GDM1 (cell line): ENCODE measurements around the gene ADARB1.

Source experiments
- DNase-seq: peaks from one replicate; lab custom pipeline; 2025; lab: John Stamatoyannopoulos, UW

The ADARB1 gene

DNA sequence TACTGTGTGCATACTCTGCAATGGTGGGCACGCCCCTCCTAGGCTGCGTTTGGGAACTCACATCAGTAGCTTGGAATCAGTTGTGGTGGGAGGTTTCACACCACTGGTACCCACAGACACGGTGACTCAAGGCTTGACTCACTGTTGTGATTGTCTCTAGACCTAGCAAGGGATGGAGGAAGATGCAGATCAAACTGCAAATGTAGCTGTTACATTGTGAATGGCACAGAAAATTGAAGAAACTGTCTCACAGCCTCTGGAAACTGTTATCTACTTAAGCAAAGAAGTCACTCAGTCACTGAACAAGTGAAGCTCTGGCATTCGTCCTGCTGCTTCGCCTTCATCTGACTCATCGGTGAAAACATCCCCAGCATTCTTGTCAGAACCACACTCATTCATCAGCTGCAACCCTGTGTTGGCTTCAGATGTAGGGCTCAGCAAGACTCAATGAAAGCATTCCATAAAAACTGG, 153.8 kb downstream of the ADARB1 start:
- DNase-seq, result no peak

DNA sequence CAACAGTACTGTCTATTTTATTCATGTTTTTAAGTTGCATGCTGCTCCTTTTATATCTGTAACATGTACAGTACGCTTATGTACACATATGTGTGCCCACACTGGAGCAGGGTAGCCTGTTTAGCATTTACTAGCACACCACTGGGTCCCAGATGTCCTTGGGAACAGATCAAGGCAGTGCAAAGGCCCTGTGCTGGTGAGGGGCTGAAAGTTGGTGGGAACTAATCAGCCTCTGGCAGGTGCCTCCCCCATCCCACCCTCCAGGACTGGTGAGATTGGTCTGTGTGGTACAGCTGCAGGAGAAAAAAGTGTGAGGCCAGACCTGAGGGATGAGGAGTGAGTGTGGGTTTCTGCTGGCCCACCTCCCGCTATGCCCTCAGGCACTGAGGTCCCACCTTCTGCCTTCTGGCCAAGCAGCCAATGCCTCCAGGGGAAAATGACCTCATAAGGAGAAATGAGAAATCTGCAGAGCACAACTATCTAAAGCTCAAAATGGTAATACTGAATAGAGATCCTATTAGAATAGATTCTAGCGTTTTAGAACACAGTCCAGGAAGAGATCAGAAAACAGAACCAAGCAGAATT, 154.4 kb downstream of the ADARB1 start:
- no peak for DNase-seq

DNA sequence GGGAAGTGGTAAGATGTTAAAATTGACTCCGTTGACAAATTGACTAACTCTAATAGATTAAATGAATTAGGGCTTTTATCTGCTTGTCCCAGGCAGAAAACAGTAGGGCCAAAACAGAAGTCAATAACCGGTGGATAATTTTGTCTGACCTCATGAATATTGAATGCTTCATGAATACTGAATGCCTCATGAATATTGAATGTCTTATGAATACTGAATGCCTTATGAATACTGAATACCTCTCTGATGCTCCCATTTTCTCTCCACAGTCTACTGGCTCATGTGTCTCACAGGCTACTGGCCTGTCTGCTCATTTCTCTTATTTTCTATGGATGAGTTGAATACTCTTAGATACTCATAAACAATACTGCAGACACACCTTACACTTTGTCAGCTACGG, 157.3 kb downstream of the ADARB1 start:
- DNase-seq, result no peak

DNA sequence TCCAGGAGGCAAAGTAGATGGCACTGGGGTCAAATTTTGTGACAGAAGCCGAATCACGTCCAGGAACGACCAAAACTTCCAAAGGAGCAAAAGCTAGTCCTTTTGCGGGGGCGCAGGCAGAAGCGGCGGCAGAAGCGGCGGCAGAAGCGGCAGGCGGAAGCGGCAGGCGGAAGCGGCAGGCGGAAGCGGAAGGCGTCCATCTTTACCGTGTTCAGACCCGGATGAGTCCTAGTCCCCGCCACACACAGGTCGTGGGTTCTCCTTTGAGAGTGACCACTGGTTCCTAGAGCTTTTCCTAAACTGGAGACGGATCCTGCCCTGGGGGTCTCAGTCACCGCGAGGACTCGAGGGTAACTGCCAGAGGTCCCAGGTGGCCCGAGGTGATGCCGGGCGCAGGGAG, 159.7 kb downstream of the ADARB1 start:
- DNase-seq, result no peak

DNA sequence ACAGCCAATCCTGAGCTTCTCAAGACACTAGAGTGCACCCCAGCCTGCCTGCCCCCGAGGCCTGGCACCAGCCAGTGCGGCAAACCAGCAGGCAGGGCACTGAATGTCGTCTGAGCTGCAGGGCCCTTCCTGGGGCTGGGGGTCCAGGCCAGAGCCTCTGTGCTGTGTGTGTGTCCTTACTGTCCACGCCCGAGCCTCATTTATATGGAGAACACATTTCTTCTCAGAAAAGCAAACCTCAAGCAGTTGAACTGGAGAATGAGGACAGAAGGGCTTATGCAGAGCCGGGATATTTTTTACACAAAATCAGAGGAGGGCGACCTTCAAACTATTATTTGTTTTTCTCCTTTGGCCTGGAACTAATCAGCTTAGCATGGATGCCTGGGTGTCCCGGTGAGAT, 160.6 kb downstream of the ADARB1 start:
- no peak for DNase-seq

DNA sequence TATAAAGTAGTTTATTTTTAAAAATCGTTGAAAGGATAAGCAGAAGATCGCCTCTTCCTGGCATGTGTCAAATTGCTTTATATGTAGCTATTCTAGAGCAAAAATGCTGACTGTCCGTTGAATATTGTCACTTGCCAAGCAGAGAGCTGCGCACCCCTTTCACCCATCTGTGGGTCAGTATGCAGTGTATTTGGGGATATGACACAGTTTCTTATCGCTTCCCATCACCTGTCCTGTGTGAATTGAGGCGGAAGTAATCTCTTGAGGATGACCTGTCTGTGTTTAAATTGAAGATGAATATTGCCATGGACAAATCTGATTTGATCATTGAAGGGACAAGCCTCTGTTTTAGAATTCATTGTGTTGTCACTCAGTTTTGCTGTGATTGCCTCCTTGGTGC, 161.1 kb downstream of the ADARB1 start:
- no peak for DNase-seq

DNA sequence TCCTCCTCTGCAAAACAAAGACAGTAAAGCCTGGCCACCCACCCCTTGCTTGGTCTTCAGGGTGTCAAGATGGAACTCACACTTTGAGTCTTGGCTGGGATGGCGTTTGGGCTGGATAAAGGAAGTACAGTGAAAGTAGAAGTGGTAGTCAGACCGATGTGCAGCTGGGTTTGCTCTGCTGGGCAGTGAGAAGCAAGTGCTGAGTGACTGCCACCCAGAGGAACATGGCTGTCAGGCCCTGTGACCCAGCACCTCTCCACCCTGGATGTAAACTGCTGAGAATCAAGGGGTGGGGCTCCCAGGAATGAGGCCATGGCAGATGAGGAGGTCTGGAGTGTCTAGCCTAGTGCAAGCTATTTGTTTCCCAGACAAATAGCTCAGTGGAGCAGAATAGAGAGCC, 162.1 kb downstream of the ADARB1 start:
- peak; percentile 47 for DNase-seq

DNA sequence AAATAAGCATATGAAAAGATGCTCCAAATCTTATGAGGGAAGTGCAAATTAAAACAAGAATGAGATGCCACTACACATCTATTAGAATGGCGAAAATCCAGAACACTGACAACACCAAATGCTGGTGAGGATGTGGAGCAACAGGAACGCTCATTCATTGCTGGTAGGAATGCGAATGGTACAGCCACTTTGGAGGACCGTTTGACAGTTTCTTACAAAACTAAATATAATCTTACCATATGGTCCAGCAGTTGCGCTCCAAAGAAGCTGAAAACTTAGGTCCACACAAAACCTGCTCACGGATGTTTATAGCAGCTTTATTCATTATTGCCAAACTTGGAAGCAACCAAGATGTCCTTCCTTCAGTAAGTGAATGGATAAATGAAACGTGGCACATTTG, 163.0 kb downstream of the ADARB1 start:
- DNase-seq, result no peak

DNA sequence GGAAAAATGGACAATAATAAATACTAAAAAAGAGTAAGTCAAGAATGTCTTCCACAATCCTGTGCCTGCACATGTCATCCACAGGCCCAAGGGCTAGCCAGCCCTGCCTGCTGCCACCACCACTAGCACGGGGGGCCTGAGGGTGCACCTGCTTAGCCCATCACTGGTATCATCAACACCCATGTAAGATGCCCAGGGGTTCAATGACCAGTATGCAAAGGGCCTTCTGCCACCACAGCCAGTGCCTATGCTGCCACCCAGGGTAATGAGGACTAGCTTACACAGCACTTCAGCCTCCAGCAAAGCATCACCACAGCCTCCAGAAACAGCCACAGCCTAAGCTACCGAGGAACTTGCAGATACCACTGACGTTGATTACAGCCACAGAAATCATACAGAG, 167.0 kb downstream of the ADARB1 start:
- no peak for DNase-seq

DNA sequence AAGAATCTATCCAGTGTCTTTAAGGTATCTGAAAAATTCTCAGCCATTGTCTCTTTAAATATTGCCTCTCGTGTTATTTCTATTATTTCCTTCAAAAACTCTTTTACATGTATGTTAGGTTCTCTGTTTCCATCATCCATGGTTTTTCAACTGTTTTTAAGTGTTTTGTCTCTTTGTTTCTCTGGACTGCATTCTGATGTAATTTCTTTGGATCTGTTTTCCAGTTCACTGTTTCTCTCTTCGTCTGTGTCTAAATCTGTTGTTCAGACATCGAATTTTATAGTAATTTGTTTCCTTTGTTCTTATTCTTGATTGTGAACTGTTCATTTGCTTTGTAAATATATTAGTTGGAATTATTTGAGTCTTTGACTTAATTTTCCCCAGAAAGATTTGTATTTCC, 169.2 kb downstream of the ADARB1 start:
- DNase-seq, result no peak

DNA sequence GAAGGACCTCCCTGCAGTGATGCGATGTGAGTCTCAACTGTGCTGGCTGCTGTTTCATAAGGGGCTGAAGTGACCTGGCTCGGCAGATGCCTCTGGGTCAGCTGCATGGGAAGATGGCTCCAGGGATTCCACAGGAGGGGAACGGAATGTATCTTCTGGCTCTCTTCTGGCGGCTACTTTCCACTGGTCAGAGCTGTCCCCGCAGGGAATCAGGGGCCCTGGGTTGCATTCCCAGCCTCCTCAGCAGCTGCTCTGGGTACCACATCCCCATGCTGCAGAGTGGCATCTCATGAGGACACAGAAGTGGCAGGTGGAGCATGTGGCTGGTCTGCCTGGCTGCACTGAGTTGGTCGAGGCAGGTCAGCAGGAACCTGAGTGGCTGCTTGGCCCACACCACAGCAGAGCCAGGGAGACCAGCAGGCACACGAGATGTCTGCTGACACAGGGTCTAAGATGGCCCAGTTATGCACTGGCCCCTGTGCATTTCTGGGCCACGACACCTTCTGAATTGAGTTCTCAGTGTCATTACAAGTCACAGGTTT, 170.5 kb downstream of the ADARB1 start:
- DNase-seq, result no peak

DNA sequence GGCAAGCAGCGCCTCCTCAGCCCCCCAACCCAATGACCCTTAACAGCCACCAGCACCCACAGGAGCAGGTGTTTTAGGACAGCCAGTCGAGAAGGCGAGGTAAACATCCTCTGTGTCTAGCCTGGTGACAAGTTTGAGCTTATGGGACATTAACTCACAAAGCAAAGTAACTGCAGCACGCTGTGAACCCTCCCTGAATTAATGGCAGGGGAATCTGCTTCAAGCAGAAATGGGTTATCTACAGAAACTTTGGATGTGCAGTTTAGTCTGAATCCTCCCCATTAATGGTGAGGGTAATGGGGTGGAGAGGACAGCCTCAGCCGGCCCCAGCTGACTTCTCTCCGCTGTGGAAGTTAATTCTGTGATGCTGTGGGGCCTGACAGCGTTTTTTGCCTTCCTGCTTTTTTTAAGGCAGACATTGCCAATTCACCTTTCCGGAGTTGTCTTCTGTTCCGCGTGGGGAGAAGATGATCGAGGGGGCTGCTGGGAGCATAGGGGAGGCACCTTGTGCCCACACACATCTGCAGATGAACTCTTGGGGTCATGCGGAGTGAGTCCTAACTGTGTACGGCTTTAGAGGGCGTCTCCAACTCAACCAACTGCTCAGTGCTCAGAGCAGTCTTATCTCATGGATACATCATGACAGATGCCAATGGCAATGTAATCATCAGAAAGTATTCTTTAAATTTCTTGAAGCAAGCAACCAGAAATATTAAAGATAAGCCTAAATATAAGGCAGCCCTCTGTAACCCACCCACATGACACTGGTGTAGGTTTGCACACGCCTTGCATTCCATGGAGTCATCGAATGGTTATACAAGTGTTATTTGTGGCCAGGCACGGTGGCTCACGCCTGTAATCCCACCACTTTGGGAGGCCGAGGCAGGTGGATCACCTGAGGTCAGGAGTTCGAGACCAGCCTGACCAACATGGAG, 172.3 kb downstream of the ADARB1 start:
- DNase-seq, result no peak

DNA sequence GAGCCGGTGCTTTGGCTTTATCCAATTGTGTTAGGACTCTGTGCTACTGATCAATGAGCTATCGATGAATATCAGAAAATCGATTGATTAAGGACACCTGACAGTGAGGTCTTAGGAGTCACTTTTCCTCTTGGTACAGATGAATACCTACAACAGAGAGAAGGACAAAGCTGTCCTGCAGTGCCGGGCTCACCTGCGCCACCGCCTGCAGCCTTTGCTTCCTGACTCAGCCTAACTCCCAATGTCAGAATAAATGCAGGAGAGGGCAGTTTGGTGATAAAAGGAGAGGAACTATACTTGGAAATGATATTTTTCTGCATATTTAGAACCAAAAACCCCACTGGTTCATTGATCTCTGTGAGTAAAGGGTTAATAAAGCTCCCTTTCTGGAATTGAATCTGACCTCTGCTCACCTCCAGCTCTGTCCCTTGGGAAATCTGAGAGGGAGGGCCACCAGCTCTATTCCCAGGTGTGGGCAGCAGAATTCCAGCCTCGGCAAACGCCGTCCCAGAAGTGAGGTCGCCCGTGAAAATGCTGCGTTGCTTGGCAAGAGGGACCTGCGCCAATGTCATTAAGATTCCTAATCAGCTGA, 174.0 kb downstream of the ADARB1 start:
- no peak for DNase-seq

DNA sequence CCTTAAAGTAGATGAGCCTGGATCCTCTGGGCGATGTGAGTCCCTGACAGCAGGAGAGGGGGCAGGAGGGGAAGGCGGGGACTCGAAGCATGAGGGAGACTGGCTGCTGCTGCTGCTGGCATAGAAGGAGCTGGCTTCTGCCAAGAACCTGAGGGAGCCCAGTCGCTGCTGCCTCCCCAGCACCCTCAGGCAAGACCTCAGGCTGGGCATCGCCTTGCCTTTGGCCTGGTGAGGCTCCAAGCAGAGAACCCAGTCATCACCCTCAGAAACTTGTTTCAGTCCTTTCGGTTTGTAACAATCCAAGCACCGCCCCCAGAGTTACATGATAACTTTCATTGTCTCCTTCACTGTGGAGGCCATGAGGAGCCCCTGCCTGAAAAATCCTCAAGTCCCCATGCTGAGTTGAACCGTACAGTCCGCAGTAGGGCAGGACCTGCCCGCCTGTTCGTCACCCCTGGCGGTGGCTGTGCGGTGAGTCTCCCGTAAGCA, 174.6 kb downstream of the ADARB1 start:
- no peak for DNase-seq

DNA sequence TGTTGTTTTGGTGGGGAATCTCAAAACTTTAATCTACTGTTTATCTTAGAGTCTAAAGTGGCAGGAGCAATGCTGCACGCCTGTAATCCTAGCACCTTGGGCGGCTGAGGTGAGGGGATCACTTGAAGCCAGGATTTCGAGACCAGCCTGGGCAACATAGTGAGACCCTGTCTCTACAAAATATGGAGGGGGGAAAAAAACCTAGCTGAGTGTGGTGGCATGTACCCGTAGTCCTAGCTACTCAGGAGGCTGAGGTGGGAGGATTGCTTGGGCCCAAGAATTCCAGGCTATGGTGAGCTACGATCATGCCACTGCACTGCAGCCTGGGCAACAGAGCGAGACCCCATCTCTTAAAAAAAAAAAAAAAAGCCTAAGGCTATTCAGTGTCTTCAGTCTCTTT, 175.2 kb downstream of the ADARB1 start:
- no peak for DNase-seq

DNA sequence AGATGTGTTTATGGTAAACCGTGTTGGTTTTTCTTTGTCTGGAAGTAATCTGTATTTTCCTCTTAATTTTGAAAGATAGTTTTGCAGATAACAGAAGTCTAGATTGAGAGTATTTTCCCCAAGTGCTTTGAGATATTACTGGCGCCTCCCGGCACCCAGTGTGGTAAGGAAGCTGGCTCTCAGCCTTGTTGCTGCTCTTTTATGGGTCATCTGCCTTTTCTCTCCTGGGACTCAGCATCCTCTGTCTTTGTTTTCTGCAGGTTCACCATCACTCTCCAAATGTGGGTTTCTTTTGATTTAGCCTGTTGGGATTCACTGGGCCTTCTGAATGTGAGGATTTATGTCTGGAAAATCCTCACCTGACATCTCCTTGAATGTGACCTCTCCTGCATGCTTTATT, 175.9 kb downstream of the ADARB1 start:
- DNase-seq, result no peak

DNA sequence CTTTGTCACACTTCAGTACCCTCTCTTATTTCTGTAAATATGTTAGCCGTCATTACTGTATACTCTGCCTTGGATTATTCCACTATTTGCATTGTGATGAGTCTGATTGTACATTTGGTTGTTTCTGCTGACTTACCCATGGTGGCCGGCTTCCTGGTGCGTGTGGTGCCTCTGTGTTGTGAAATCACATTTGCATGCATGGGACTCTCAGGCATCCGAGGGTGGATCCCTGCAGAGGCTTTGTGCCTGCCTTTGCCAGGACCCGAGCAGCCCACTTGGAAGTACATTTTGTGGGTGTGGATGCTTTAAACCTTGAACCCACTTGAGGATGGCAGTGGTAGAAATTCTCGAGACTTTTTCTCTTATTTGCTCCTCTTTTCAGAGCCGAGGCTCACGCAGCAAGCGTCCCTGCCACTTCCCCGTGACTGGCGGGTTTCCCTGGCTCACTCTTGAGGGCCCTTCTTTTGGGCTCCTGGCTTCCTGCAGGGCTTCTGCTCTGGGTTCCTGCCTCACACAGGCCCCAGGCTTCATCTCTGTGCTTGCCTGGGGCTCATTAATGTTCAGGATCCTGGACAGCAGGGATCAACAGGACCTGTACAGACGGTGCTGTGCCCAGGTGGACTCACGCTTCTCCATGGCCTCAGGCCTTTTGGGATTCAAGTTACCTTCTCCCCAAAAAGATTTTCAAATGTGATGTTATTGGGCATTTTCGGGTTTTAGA, 176.7 kb downstream of the ADARB1 start:
- no peak for DNase-seq

DNA sequence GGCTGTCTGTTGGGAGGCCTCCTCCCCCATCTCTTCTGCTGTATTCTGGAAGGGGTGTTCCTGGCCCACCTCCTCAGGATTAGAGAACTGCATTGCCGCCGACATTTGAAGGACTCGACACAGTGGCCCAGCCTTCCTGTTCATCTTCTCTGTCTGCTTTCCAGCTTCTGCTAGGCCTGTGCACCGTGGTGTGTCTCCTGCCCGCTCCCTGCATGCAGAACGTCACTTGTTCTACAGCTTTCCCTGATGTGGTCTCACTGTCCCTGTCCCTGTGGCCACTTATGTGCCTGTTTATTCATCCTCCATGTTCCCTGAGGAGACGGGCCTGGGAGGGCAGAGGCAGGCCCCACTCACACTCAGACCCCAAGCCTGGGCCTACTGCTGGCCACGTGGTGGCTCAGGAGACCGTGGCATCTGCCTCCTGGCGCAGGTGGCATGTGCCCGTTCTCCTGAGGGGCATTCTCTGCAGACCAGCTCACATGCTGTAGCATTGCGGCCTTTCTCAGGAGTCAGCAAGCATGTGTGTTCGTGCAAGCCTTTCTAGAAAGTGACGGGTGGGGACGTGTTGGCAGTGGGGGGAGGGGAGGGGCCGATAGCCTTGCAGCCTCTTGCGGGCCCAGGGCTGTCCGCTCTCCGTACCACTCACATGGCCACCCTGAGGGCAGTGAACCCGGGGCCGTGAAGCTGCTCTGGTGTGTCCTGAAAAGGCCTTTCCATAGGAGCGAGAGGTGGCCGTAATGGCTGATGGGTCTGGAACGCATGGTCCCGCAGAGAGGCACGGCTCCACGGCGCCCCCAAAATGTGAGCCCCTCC, 177.5 kb downstream of the ADARB1 start:
- no peak for DNase-seq

DNA sequence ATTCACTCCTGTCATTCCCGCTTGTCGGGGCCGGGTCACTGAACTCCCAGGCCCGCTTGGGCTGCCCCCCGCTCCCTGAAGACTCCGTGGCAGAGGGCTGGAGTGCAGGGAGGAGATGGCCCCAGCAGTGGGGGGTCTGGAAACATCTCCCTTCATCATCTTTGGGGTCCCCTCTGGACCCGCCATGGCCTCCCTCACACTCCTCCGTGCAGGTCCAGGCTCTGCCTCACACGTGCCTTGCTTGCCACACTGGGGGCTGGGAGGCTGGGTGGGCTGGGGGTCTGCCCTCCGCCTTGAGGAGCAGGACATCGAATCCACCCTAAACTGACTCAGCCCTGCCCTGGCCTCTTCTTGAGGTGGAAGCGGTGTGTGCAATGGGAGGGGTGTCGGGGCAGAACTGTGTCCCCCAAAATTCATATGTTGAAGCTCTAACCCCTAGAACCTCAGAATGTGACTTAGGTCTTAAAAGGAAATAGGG, 178.1 kb downstream of the ADARB1 start:
- DNase-seq, result no peak

DNA sequence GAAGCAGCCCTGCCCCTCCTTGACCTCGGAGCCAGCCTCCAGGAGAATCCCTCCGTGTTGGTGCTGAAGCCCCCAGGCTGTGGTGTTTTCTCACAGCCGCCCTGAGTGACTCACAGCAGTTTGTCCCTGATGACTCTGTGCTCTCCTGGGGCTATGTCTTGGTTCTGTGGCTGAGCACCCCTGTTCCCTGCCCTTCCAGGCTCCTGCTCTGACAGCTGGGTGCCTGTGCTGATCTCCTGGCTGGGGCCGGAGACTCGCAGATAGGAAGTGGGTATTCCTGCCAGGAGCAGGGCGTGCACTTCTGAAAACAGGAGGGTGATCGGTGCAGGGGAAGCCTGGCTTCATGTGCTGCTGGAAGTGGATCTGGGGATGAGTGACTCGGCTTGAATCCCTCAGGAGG, 178.8 kb downstream of the ADARB1 start:
- DNase-seq, result no peak
